Osteoblast (primary cell): ENCODE measurements around the gene MAP4K4. TPM values are rescaled to one million over a fixed set of nuclear protein-coding genes. Genes with fewer than 3 reads are reported as not detected.
"Not testable (repeated sequence)": the region's sequence is repeated elsewhere in the genome, so short reads cannot be mapped to it uniquely, and the experiment has no call there.

Source experiments
- DNase-seq: peaks from one replicate; pipeline ENCODE4 v3.0.0; 2011; ENCODE audit warnings: low spot score, mixed read lengths; ENCODE audit not compliant: insufficient read length; ENCODE audit errors: missing footprints
- H2AFZ ChIP-seq: 2 replicates; pipeline ENCODE4 v1.6.0; 2011; ENCODE audit warnings: mild to moderate bottlenecking, low read length
- H3K27ac ChIP-seq: 2 replicates; pipeline ENCODE4 v1.5.1; 2011; ENCODE audit warnings: mild to moderate bottlenecking, low read depth, low read length, moderate library complexity
- H3K27me3 ChIP-seq: 2 replicates; pipeline ENCODE4 v1.6.0; 2012; ENCODE audit warnings: mild to moderate bottlenecking, control low read depth, inconsistent platforms, low read length, moderate library complexity; ENCODE audit not compliant: insufficient read depth
- H3K36me3 ChIP-seq: 2 replicates; pipeline ENCODE4 v1.5.1; 2011; ENCODE audit warnings: mild to moderate bottlenecking, low read length, control low read depth, moderate library complexity; ENCODE audit not compliant: insufficient read depth
- H3K4me1 ChIP-seq: 2 replicates; pipeline ENCODE4 v1.5.1; 2011; ENCODE audit warnings: mild to moderate bottlenecking, low read length, control low read depth, moderate library complexity; ENCODE audit not compliant: insufficient read depth
- H3K4me2 ChIP-seq: 2 replicates; pipeline ENCODE4 v1.6.0; 2011; ENCODE audit warnings: mild to moderate bottlenecking, low read length; ENCODE audit not compliant: insufficient read depth
- H3K4me3 ChIP-seq: fragments of 200-600 bp; sonication (generic); 3 replicates; pipeline ENCODE4 v1.5.1; 2012; ENCODE audit warnings: mild to moderate bottlenecking, low read length, inconsistent platforms; ENCODE audit not compliant: insufficient read depth
- H3K79me2 ChIP-seq: 2 replicates; pipeline ENCODE4 v1.6.0; 2012; ENCODE audit warnings: mild to moderate bottlenecking, low read length, control low read depth, inconsistent platforms; ENCODE audit not compliant: insufficient read depth
- H3K9me3 ChIP-seq: 2 replicates; pipeline ENCODE4 v1.5.1; 2011; ENCODE audit warnings: low read depth, low read length, control low read depth
- H4K20me1 ChIP-seq: 2 replicates; pipeline ENCODE4 v1.6.0; 2012; ENCODE audit warnings: mild to moderate bottlenecking, low read length, control low read depth; ENCODE audit not compliant: insufficient read depth
- CTCF ChIP-seq: IDR thresholded peaks from 2 replicates; pipeline ENCODE4 v1.5.1; 2011; ENCODE audit warnings: mild to moderate bottlenecking, low read depth, low read length, moderate library complexity; ENCODE audit errors: extremely low read depth
- total RNA-seq: library from RNA; depleted of rRNA; stranded (reverse); fragments of >200 nt; gene quantifications from 2 replicates; pipeline ENCODE4 v1.2.3, GENCODE V29; 2012

Gene MAP4K4
- total RNA-seq, 1 donor = 231 TPM

- DNase-seq = no peak
- Histone ChIP-seq H3K27me3 (no peaks in the 10 kb centered on the region), H2AFZ (no peak overlapping the region), H3K36me3 (no peaks in the 10 kb centered on the region), H3K79me2 (peaks cover 99% of the 10 kb centered on the region), H3K9me3 (no peaks in the 10 kb centered on the region), H3K4me1 (peaks cover 53% of the 10 kb centered on the region), H3K4me2 (no peak overlapping the region), H3K27ac (peak overlapping the region; percentile 12), H3K4me3 (no peak overlapping the region), H4K20me1 (peaks cover 76% of the 10 kb centered on the region)
- TF ChIP-seq CTCF = no peak
Observed at GRCh38 chr2:101771227-101771902, 73.9 kb downstream of the MAP4K4 start.

DNA sequence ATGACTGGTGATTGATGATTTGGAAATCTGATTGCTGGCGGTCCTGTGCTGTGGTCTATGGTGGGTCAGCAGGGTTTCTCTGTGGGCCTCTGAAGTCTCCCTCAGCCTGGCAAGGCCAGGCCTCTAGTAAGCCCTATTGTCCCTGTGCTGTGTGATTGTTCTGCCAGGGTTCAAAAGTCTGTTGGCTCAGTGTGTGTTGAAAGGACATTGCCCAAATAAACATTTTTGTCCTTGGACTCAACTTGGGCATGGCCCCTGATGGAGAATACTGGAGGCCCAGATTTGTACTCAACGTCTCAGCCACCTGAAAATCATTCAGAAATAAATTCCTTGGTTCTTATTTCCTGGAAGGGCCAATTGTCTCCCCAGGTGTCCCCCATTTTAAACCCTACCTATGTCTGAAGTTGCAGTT, 74.4 kb downstream of the MAP4K4 start:
- H3K36me3 ChIP-seq = no peaks in the 10 kb centered on the region
- peaks cover 48% of the 10 kb centered on the region for H3K4me1 ChIP-seq
- no peak overlapping the region for H3K27ac ChIP-seq
- peaks cover 76% of the 10 kb centered on the region for H4K20me1 ChIP-seq
- no peaks in the 10 kb centered on the region for H3K27me3 ChIP-seq
- peaks cover 99% of the 10 kb centered on the region for H3K79me2 ChIP-seq
- no peak overlapping the region for H2AFZ ChIP-seq
- no peak overlapping the region for H3K4me2 ChIP-seq
- no peaks in the 10 kb centered on the region for H3K9me3 ChIP-seq
- DNase-seq = no peak
- no peak for TF ChIP-seq CTCF
- H3K4me3 ChIP-seq = no peak overlapping the region

DNA sequence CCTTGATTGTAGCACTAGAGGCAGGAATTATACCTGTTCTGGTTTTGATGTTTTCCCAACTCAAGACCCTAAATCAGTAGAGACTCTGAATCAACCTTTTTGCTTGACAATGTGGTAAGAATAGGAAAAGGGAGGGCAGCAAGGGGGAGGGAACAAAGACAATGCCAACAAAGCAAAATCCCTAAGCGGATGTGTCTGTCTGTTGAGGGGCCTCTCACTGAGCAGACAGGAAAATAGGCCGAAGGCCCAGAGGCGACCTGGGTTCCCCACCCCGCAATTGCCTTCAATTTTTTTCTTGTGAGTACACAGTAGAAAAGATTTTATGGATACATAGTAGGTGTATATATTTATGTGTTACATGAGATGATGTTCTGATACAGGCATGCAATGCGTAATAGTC, 75.6 kb downstream of the MAP4K4 start:
- Histone ChIP-seq H3K9me3 (no peaks in the 10 kb centered on the region), H3K27me3 (no peaks in the 10 kb centered on the region), H4K20me1 (peaks cover 83% of the 10 kb centered on the region), H2AFZ (no peak overlapping the region), H3K79me2 (peaks cover 99% of the 10 kb centered on the region), H3K4me2 (no peak overlapping the region), H3K4me1 (peaks cover 40% of the 10 kb centered on the region), H3K36me3 (no peaks in the 10 kb centered on the region), H3K4me3 (no peak overlapping the region), H3K27ac (no peak overlapping the region)
- DNase-seq = no peak
- TF ChIP-seq CTCF = no peak

GRCh38 chr2:101773961-101774360, 76.5 kb downstream of the MAP4K4 start:
- H3K27ac ChIP-seq, H3K4me2 ChIP-seq, H2AFZ ChIP-seq, H3K9me3 ChIP-seq, H3K27me3 ChIP-seq, DNase-seq, H3K36me3 ChIP-seq, H3K4me3 ChIP-seq: not testable (repeated sequence)
- Histone ChIP-seq H3K79me2 (peaks cover 99% of the 10 kb centered on the region), H4K20me1 (peaks cover 85% of the 10 kb centered on the region), H3K4me1 (peaks cover 32% of the 10 kb centered on the region)
